ENCODE results near the gene LMO7.

- no peak for TF ChIP-seq EP300 (IDR thresholded peaks at IDR 0.05)
- TF ChIP-seq, protein P1, sequence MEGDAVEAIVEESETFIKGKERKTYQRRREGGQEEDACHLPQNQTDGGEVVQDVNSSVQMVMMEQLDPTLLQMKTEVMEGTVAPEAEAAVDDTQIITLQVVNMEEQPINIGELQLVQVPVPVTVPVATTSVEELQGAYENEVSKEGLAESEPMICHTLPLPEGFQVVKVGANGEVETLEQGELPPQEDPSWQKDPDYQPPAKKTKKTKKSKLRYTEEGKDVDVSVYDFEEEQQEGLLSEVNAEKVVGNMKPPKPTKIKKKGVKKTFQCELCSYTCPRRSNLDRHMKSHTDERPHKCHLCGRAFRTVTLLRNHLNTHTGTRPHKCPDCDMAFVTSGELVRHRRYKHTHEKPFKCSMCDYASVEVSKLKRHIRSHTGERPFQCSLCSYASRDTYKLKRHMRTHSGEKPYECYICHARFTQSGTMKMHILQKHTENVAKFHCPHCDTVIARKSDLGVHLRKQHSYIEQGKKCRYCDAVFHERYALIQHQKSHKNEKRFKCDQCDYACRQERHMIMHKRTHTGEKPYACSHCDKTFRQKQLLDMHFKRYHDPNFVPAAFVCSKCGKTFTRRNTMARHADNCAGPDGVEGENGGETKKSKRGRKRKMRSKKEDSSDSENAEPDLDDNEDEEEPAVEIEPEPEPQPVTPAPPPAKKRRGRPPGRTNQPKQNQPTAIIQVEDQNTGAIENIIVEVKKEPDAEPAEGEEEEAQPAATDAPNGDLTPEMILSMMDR (IDR thresholded peaks at IDR 0.05), result no peak
Measured at GRCh38 chr13:75795274-75795673, 159.1 kb downstream of the LMO7 start.
